Measurements from ENCODE around the gene RYR2.
"Not testable (repeated sequence)": the region's sequence is repeated elsewhere in the genome, so short reads cannot be mapped to it uniquely, and the experiment has no call there.

RYR2 gene

DNA sequence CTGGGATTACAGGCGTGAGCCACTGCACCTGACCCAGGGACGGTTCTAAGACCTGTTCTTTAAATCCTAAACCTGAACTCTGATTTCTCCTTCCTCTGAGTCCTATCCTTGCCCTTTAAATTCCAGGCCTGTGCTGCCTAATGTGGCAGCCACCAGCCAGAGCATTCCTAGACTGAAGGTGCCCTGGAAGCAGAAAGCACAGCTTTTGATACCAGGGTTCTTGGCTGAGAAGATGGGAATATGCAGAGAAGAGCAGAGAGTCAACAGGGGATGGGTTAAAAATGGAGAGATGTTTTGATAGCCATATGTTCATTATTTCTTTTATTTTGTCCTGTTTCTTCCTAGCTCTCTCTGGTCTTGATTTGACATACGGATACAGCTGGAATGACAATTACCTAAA lies 49.7 kb downstream of the RYR2 start:
- DNase-seq, result no peak

DNA sequence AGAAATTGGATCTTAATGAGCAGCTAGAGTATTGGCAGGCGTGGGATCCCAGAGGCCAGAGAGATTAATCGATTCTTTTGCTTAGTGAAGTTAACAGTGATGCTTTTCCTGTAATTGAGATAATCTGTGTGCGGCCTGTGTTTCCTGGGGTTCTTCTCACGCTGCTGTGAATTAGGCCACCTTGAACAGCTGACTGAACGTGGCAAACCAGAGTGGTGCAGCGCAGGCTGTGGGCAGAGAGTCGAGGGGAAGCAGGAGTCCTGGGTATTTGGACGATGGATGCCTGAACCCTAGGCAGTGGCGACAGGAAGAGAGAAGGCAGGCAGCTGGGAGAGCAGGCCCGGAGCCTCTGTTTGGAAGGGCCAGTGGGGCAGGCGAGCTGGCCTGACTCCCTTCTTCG lies 51.7 kb downstream of the RYR2 start:
- no peak for DNase-seq

DNA sequence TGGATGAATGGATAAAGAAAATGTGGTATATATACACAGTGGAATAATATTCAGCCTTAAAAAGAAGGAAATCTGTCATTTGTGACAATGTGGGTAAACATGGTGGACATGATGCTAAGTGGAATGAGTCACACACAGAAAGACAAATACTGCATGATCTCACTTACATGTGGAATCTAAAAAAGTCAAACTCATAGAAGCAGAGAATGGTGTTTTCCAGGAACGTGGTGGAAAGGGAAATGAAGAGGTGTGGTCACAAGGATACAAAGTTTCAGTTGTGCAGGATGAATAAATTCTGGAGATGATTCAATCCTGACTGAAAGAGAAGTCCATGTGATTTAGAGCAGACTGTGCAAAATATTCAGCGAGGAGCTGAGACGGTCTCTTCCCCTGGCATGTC lies 56.6 kb downstream of the RYR2 start:
- DNase-seq, result no peak

DNA sequence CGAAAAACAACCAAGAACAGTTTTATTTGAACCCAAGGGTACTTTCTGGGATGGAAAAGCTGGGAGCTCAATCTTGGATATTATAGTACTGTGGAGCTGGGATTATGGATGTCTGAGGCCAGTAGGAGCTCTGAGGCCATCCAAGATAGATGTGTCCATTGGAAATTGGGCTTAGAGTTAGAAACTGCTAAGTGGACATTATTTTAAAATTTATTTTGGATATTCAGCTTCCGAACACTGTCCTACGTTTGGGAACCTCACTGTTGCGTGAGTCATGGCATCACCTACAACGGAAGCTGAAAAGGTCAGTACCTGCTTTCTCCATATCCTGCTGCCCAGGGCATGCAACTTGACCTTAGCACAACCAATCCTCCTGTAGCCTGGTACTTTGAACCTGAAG lies 61.0 kb downstream of the RYR2 start:
- DNase-seq, result no peak

DNA sequence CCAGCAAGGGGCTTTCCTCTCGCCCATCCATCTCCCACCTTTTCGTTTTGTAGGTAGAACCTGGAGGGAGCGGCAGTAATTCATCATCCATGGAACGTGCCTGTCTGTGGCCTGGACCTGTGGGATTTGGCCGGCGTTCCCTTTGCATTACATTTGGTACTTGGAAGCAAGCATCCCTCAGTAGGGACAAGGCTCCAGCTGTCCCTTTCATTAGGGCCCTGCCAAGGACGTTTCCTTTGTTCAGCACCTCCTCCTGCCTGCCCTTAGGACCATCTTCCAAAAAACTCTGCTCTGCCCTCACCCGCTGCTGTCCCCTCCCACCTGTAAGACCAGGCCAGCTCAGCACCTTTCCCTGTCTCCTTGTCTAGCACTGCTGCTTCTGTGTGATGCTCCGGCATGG lies 62.1 kb downstream of the RYR2 start:
- no peak for DNase-seq

DNA sequence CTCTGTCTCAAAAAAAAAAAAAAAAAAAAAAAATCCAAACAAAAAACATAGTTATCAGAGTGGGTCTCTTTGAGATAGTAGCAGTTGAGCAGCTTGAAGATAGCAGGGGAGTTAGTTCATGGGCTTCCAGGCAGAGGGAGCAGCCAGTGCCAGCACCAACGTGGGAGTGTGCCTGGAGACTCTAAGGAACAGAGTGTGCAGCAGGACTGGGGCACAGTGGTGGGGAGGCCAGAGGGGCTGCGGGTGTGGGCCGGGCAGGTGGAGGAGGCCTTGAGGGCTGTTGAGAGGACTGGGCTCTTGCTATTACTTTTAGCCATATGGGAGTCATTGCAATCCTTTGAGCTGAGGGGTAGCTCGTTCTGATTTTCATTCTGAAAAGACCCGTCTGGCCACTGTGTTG lies 63.8 kb downstream of the RYR2 start:
- DNase-seq, result no peak

DNA sequence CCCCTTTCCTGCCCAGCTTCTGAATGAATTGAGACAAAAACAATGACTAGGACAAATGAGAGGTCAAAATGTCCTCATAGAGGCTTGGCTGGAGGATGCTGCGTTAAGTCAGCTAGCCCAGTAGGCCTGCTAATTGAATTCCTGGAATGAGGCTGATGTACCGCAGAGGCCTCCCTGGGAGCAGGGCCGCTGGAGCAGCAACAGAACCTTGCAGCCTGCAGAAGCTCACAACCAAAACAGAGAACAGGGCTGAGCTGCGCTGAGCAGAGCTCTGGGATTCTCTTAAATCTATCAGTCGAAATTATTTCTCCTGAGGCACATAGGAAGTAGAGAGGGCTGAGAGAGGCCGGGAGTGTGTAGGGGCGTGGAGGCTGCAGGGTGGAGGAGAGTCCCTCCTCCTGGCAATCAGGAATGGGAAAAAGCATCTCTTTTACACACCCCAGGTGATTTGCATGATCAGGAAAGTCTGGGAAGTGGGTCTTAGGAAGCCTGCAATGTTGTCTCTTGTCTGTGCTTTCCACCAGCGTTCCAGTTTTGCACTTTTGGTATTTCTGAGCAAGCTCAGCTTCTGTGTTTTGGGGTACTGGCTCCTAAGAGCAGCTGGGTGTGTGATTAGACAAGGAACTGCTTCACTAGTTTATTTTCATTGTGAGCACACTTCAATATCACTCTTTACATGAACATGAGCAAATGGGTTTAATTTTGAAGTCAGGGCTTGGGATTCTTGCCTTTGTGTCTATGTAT lies 66.5 kb downstream of the RYR2 start:
- DNase-seq, result no peak

DNA sequence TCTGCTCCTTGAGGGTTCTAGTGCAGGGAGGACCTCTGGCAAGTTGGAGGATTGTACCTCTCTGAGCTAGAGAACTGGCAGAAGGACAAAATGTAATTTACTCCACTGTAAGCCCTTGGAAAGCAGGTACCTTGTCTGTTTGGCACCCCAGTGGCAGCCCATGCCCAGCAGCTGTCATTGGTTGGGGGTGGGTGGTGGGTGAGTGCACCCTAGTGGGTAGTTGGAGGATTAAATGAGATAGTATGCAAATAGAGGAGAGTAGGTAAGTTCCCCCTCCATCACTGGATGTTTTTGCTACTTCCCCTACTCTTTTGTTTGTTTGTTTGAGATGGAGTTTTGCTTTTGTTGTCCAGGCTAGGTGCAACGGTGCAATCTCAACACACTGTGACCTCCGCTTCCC lies 69.8 kb downstream of the RYR2 start:
- no peak for DNase-seq

DNA sequence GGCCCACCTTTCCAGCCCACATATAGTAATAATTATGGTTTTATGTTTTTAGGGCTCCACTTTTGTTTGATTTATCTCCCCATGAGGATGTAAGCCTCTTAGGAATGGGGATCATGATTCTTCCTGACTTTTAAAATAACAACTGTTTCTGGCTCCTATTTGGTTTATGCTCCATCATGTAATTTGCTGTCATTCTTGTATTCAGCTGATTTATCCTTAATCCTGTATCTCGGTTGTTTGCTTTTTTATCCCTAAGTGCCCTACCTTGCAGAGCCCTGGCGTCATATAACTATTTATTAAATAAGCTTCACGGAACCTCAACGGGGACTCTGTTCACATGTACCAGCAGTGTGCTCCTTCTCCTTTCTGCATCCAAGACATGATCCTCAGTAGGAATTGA lies 70.7 kb downstream of the RYR2 start:
- no peak for DNase-seq

DNA sequence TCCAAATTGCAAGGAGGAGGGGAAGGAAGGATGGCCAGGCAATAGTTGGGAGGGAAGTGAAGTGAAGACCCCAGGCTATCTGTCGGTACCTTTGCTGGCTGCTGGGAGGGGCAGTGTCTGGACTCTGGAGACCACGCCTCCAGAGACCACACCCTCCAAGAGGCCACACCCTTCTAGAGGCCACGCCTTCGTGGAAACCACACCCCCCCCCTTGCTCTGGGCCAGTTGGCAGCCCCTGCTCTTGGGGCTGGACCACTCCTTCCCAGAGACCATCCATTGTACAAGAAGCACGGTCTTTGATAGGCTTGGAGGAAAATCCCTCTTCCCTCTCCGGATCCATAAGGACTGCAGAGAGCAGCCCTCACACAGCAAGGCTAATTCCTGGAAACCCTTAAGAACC lies 73.1 kb downstream of the RYR2 start:
- DNase-seq, result no peak

DNA sequence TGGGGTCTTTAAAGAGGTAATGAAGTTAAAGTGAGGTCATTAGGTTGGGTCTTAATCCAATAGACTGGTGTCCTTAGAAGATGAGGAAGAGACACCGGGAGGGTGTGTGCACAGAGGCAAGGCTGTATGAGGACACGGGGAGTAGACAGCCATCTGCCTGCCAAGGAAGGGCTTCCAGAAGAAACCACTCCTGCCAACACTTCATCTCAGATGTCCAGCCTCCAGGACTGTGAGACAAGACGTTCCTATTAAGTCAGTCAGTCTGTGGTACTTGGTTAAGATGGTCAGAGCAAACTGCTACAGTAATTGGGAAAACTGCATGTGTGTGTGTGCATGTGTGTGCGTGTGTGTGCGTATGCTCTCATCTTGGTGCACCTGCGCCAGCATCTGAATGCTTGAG lies 77.1 kb downstream of the RYR2 start:
- no peak for DNase-seq

DNA sequence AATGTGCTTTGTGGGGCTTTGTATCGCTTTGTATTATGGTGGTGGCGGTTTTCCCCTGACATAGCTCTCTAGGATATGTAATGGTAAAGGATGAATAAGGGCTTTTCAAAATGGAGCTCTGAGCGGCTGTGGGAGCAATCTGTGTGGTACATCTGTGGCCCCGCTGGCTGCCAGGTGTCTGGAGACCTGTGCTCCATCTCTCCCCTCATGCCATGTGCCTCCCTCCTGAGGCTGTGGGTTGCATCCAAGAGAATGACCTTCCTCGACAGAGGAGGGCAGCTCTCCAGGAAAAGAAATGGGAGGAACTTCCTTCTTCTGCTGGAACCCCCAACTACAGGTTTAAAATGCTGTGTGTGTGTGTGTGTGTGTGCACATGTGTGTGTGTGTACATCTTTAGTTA lies 78.7 kb downstream of the RYR2 start:
- DNase-seq, result no peak

DNA sequence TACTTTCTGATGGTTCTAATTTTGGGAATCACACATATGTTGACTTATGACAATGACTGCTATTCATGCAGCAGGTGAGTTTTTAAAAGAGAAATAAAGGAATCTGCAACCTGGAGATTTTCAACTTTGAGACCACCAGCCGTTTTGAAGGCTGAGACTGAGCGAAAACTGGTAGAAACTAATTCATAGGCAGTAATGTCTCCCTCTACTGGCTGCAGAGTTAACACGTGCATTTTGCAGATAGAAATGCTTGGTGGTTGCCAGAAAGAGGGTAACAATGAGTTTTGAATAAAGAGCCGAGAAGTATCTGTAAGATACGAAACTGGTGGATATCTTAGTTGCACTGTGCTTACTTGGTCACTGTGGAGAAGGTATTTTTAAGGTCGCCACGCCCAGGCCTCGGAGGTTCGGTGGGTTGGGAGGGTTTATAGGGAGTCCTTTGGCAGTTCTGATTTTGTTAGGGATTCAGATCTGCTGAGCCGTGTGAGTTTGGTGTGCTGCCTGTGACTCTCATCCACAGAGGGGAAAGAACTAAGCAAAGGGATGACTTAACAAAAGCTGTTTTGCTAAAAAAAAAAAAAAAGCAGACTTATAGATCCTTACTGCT lies 83.0 kb downstream of the RYR2 start:
- DNase-seq, result peak; percentile 20

DNA sequence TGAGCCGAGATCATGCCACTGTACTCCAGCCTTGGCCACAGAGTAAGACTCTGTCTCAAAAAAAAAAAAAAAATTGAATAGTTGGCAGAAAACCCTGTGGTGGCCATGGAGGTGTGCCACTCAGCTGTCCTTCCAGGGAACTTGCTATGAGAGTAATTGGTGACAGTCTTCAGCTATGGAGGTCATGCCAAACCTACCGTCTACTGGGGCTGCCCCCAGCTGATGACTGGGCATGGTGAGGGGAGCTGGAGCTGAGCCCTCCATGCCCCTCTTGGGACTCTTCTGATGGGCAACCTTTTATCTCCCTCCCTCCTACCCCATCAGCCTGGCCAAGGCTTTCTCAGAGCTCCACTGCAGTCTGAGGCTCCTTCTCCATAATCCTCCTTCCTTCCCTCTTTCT lies 84.2 kb downstream of the RYR2 start:
- DNase-seq, result no peak

DNA sequence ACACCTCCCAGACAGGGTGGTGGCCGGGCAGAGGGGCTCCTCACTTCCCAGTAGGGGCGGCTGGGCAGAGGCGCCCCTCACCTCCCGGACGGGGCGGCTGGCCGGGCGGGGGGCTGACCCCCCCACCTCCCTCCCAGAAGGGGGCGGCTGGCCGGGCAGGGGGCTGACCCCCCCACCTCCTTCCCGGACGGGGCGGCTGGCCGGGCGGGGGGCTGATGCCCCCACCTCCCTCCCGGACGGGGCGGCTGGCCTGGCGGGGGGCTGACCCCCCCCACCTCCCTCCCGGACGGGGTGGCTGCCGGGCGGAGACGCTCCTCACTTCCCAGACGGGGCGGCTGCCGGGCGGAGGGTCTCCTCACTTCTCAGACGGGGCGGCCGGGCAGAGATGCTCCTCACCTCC lies 85.3 kb downstream of the RYR2 start:
- not testable (repeated sequence) for DNase-seq

DNA sequence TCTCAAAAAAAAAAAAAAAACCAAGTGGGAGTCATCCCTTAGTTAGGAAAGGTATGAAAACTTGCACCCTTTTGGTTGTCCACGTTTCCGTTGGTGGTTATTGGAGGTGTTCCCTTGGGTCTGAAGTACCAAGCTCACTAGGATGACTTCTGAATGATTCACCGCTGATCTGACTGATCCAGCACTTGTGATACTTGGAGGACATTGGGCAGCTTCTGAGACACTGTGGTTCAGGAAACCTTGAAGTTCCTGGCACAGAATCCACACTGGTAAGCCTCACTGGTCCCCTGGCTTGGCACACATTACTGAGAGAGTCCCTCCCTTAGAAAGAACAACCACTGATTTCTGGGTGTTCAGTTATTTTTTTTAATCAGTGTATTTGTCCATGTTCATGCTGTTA lies 91.9 kb downstream of the RYR2 start:
- no peak for DNase-seq

DNA sequence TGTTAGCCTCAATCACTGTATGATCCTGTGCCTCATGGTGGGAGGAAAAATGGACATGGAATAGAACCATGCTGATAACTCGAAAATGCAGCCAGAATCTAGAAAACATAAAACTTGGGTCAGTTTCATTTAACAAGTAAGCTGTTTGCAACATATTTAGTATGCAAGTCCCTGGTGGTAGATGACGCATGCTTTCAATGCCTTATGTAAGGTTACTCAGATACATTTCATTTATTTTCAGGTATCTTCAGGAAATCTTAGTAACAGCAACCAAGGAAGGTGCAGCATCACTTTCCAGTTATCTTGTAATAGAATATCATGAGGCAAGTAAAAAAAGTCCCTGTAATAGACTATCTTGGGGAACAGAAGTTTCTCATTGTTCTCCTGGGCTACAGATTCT lies 92.9 kb downstream of the RYR2 start:
- no peak for DNase-seq

DNA sequence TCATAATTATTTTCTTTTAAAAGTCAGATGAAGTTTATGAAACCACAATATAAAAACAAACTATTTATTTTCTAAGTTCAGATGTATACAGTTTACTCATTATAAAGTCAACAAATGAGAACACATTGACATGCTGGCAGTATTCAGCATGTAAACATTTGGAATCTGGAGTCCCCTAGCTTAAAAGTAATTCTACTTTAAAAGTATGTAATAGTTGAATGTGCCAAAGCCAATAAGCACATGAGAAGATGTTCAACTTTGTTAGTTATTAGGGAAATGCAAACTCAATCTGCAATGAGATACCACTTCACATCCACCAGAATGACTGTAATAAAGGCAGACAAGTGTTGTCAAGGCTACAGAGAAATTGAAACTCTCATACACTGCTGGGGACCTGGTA lies 96.6 kb downstream of the RYR2 start:
- no peak for DNase-seq

DNA sequence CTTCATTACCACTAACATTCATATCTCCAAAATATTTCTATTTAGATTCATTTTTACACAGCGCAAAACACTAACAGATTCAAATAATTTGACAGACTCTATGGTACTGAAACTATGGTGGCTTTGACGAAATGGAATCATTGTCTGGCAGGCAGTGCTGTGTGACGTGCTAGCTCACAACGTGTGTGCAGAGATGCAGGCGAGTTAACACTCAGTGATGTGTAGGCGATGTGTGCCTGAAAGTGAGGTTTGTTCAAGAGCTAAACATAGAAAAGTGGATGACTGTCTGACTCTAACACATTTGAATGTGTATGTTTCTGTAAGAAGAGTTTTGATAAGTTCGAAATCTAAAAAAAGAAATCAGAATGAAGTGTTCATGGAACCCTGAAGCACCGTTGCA lies 97.7 kb downstream of the RYR2 start:
- DNase-seq, result no peak

DNA sequence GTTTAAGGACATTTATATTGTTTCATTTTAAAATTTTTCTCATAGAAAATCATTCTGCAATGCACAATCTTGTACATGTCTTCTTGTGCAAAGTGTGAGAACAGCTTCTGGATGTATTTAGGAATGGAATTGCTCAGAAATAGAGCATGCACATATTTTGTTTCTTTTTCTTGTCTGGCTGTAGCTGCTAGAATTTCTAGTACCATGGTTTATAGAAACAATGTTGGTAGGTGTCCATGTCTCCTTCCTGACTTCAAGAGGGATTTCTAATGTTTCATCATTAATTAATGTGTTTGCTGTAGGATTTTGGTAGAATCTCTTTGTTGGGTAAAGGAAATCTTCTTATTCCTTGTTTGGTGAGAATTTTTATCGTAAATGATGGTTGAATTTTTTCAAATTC lies 99.0 kb downstream of the RYR2 start:
- no peak for DNase-seq

DNA sequence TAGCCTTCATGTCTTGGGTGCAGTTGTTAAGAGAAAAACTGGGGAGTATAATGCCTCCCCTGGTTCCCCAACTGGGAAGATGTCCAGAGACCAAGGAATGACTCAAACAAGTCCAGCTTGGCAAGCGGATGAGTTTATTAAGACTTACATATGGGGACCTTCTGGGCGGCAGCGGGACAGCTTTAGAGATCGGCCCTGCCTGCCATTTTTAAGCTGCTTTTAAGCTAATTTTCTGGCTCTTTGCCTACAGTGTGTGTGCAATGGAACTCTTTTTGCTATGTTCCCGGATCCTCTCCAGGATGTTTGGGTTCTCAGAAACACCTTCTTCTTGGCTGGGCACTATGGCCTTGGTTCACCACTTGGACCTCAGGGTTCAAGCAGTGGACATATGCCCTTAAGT lies 99.5 kb downstream of the RYR2 start:
- no peak for DNase-seq

DNA sequence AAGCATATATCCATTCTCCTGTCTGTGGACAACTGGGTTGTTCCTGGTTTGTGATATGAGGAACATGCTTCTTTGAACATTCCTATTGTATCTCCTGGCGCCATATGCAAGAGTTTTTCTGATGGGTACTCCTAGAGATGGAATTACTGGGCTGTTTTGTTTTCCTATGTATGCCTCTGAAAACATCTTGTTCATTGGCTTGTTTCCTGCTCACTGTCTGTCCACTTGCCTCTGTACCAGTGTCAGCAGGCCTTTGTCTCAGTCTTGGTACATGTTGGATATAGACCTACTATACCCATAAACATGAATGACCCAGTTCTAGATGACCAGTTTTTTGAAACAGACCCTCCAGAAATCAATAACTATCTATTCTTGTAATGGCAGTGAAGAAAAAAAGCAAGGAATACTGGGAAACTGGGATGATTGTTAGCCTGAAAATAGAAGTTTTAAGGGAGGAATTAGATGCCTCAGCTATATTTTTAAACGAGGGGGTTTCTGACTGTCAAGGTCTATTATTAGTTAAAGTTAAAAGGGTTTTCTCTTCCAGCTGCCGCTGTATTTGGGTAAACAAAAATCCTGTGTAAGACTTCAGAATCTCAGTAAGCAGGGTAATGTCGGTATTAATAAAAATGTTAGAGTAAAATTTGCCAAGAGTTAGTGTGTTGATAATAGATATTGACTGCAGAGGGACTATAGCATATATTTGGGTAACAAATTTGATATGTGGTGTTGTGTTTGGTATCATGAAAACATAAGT lies 103.6 kb downstream of the RYR2 start:
- DNase-seq, result no peak

DNA sequence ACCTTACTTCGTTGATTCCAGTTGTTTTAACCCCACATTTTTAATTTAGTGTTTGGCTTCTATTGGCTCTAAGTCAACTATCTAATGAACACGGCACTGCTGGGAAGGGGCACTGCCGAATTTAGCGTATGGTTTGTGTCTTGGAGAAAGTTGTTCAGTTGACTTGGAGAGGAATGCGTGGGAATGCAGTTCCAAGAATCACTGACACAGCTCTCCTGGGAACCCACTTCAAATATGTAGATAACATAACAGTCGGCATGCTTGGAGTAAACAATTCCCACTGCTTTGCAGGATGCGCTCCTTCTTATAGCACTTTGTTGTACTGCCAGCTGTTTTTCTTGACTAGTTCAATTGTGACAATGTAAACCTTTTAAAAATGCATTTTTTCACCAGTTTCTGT lies 104.3 kb downstream of the RYR2 start:
- DNase-seq, result no peak

DNA sequence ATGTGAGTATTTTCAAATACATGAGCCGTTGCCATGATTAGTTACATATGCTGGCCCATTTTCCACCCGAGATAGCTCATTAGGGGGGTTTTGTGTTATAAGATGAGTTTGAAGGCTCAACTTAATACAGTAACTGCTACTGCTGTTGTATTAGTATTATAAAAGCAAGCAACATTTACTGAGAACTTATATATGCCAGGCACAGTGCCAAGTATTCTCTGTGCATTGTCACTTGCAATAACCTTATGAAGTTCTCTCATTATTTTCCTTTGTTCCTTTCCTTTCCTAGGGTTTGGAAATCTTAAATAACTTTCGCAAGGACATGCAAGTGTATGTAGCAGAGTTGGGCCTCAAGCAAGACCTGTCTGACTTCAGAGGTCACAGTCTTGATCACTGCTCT lies 107.9 kb downstream of the RYR2 start:
- DNase-seq, result no peak

DNA sequence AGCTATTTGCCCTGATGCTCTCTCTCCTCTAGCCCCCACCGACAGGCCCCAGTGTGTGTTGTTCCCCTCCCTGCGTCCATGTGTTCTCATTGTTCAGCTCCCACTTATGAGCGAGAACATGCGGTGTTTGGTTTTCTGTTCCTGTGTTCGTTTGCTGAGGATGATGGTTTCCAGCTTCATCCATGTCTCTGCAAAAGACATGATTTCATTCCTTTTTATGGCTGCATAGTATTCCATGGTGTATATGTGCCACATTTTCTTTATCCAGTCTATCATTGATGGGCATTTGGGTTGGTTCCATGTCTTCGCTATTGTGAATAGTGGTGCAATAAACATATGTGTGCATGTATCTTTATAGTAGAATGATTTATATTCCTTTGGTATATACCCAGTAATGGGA lies 110.0 kb downstream of the RYR2 start:
- not testable (repeated sequence) for DNase-seq

Data from hematopoietic multipotent progenitor cell treated with erythropoietin and hydrocortisone succinate and interleukin-3 and kit ligand, for 8 days (in vitro differentiated cells).